ENCODE measurements around the gene ZBTB48.

DNA sequence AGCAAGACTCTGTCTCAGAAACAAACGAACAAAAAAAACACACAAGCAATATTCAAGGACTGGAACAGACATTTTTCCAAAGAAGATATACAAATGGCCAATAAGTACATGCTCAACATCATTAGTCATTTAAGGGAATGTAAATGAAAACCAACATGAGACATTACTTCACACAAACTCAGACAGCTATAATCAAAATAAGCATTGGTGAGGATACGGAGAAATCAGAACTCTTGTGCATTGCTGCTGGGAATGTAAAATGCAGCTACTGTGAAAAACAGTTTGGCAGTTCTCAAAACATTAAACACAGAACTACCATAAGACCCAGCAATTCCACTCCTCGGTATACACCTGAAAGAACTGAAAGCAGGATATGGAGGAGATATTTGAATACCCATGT is 40.8 kb upstream of the ZBTB48 start:
- TF ChIP-seq FOSL1 (IDR thresholded peaks at IDR 0.05; ENCODE audit: low read depth) (no peak), CEBPB (IDR thresholded peaks at IDR 0.05; ENCODE audit: low read depth) (no peak), TCF7L2 (IDR thresholded peaks at IDR 0.05; ENCODE audit: borderline replicate concordance, extremely low read depth, insufficient read depth, insufficient read length) (no peak)

Measured in HCT116 (cell line).